ENCODE results near the gene SBF2. TPM values are rescaled to one million over a fixed set of nuclear protein-coding genes. Genes with fewer than 3 reads are reported as not detected.

The SBF2 gene
- total and polyA plus RNA-seq, 4 experiments from 2014 or later = 0.50 to 15.4 (median 10.2) TPM

GRCh38 chr11:9771071-9771511, 522.9 kb downstream of the SBF2 start:
- no peak overlapping the region for H3K4me3 ChIP-seq (ENCODE audit: low read length in 2 of 2)
- no peaks in the 10 kb centered on the region for H3K36me3 ChIP-seq (ENCODE audit: insufficient read depth, low read length)
- CTCF ChIA-PET (ENCODE audit: partially characterized antibody) = no interaction called here
- H3K27ac ChIP-seq (ENCODE audit: low read depth, low read length) = no peak overlapping the region
- H3K36me3 Mint-ChIP-seq = peaks cover 0 to 4% of the 10 kb centered on the region in 2 donors
- H3K4me1 Mint-ChIP-seq = no peaks in the 10 kb centered on the region
- no peaks in the 10 kb centered on the region for H3K4me1 ChIP-seq (ENCODE audit: insufficient read depth, low read length)
- no peak overlapping the region for H3K27ac Mint-ChIP-seq
- no peaks in the 10 kb centered on the region for H3K9me3 ChIP-seq (ENCODE audit: control insufficient read depth in 1 of 2, low read length in 2 of 2)
- no peak overlapping the region for H3K4me3 Mint-ChIP-seq
- DNase-seq = no peak
- POLR2A ChIA-PET (ENCODE audit: partially characterized antibody) = no interaction called here
- no peaks in the 10 kb centered on the region for H3K9me3 Mint-ChIP-seq
- no peaks in the 10 kb centered on the region for H3K27me3 Mint-ChIP-seq
- intact Hi-C loops (cut with micrococcal nuclease) = no loop called here
- H3K27me3 ChIP-seq (ENCODE audit: insufficient read depth, low read length) = no peaks in the 10 kb centered on the region

DNA sequence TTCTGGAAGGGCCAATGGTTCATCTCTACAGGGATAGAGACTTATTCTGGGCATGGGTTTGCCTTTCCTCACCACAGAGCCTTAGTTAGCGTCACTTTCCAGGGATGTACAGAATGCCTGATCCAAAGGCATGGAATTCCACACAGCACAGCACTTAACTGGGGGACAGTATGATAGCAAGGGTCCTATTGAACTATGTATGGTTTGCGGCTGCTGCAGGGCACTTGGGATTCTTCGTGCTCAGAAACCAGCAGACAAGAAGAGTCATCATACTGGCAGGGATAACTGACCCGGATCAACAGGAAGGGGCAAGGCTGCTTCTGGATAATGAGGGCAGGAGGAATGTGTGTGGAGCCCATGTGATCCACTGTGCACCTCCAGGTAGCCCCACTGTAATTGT, 524.4 kb downstream of the SBF2 start:
- CTCF ChIA-PET (ENCODE audit: partially characterized antibody) = no interaction called here
- no peak overlapping the region for H3K27ac ChIP-seq (ENCODE audit: low read depth, low read length)
- no peaks in the 10 kb centered on the region for H3K27me3 Mint-ChIP-seq
- H3K4me3 ChIP-seq (ENCODE audit: low read length in 2 of 2) = no peak overlapping the region
- no peaks in the 10 kb centered on the region for H3K36me3 ChIP-seq (ENCODE audit: insufficient read depth, low read length)
- intact Hi-C loops (cut with micrococcal nuclease) = no loop called here
- H3K9me3 Mint-ChIP-seq = no peaks in the 10 kb centered on the region
- DNase-seq = no peak
- no peak overlapping the region for H3K4me3 Mint-ChIP-seq
- H3K4me1 Mint-ChIP-seq = no peaks in the 10 kb centered on the region
- no peaks in the 10 kb centered on the region for H3K27me3 ChIP-seq (ENCODE audit: insufficient read depth, low read length)
- no peak overlapping the region for H3K27ac Mint-ChIP-seq
- H3K36me3 Mint-ChIP-seq = peaks cover 0 to 4% of the 10 kb centered on the region in 2 donors
- H3K9me3 ChIP-seq (ENCODE audit: control insufficient read depth in 1 of 2, low read length in 2 of 2) = no peaks in the 10 kb centered on the region
- H3K4me1 ChIP-seq (ENCODE audit: insufficient read depth, low read length) = no peaks in the 10 kb centered on the region
- POLR2A ChIA-PET (ENCODE audit: partially characterized antibody) = no interaction called here

GRCh38 chr11:9765320-9766101, 528.5 kb downstream of the SBF2 start:
- POLR2A ChIA-PET (ENCODE audit: partially characterized antibody) = no interaction called here

DNA sequence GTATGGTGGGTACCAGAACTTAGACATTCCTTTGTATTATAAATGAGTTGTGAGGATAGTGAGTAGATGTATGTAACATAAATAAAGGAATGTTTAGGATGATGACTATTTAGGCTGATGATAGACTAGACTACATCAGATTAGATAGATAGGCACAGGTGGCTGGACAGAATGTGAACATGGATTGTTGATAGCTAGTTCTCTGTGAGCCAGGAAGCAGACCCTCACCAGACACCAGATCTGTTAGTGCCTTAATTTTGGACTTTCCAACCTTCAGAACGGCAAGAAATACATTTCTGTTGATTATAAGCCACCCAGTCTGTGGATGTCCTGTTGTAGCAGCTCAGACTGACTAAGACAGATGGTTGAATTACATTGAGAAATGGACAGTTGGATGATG, 530.7 kb downstream of the SBF2 start:
- H3K4me1 ChIP-seq (ENCODE audit: insufficient read depth, low read length) = peaks cover 13% of the 10 kb centered on the region
- no peaks in the 10 kb centered on the region for H3K27me3 ChIP-seq (ENCODE audit: insufficient read depth, low read length)
- no peaks in the 10 kb centered on the region for H3K9me3 ChIP-seq (ENCODE audit: control insufficient read depth in 1 of 2, low read length in 2 of 2)
- Mint-ChIP-seq H3K27me3 (no peaks in the 10 kb centered on the region), H3K4me3 (no peak overlapping the region), H3K4me1 (peaks cover 7 to 15% (median 10%) of the 10 kb centered on the region in 4 donors), H3K27ac (no peak overlapping the region), H3K9me3 (no peaks in the 10 kb centered on the region), H3K36me3 (peaks cover 0 to 2% of the 10 kb centered on the region in 2 donors)
- no peak overlapping the region for H3K27ac ChIP-seq (ENCODE audit: low read depth, low read length)
- intact Hi-C loops (cut with micrococcal nuclease) = no loop called here
- ChIA-PET POLR2A (ENCODE audit: partially characterized antibody) (no interaction called here), CTCF (ENCODE audit: partially characterized antibody) (no interaction called here)
- no peak overlapping the region for H3K4me3 ChIP-seq (ENCODE audit: low read length in 2 of 2)
- DNase-seq = no peak
- H3K36me3 ChIP-seq (ENCODE audit: insufficient read depth, low read length) = no peaks in the 10 kb centered on the region

More at GRCh38 chr11:9765320-9766101, 528.5 kb downstream of the SBF2 start:
- H3K27ac ChIP-seq (ENCODE audit: low read depth, low read length) = no peak overlapping the region
- Mint-ChIP-seq H3K27me3 (no peaks in the 10 kb centered on the region), H3K27ac (peak overlapping the region in 1 of 7 donors; percentile 28), H3K4me1 (no peaks in the 10 kb centered on the region), H3K4me3 (no peak overlapping the region), H3K9me3 (no peaks in the 10 kb centered on the region), H3K36me3 (peaks cover 0 to 4% of the 10 kb centered on the region in 2 donors)
- no peaks in the 10 kb centered on the region for H3K4me1 ChIP-seq (ENCODE audit: insufficient read depth, low read length)
- H3K4me3 ChIP-seq (ENCODE audit: low read length in 2 of 2) = no peak overlapping the region
- H3K36me3 ChIP-seq (ENCODE audit: insufficient read depth, low read length) = no peaks in the 10 kb centered on the region
- CTCF ChIA-PET (ENCODE audit: partially characterized antibody) = no interaction called here
- H3K27me3 ChIP-seq (ENCODE audit: insufficient read depth, low read length) = no peaks in the 10 kb centered on the region
- DNase-seq = no peak
- no peaks in the 10 kb centered on the region for H3K9me3 ChIP-seq (ENCODE audit: control insufficient read depth in 1 of 2, low read length in 2 of 2)
- intact Hi-C loops (cut with micrococcal nuclease) = no loop called here

DNA sequence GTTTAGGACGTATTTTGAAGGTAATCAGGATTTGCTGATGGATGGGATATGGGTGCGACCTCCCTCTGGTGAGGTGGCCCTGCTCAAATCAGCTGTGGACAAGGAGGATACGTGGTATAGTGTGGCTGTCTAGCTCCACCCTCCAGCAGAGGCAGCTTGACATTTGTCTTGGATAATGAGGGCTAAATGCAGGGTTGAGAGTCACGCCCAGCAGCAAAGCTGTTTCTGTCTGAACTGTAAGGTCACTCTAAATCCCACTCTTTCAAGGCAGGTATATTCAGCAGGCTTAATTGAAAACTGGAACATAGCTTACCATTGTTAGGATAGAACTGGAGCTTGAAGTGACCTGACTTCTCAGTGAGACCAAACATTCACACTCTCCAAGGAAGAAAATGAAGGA, 531.5 kb downstream of the SBF2 start:
- H3K4me3 ChIP-seq (ENCODE audit: low read length in 2 of 2) = no peak overlapping the region
- CTCF ChIA-PET (ENCODE audit: partially characterized antibody) = interaction anchor here (0.5 to 1.1 kb wide), 3 partner anchors 210 to 564 kb away, joined by 3 read pairs; no protein-coding TSS in a partner anchor
- DNase-seq = no peak
- H3K36me3 ChIP-seq (ENCODE audit: insufficient read depth, low read length) = no peaks in the 10 kb centered on the region
- no peaks in the 10 kb centered on the region for H3K9me3 ChIP-seq (ENCODE audit: control insufficient read depth in 1 of 2, low read length in 2 of 2)
- no peaks in the 10 kb centered on the region for H3K27me3 ChIP-seq (ENCODE audit: insufficient read depth, low read length)
- POLR2A ChIA-PET (ENCODE audit: partially characterized antibody) = no interaction called here
- H3K9me3 Mint-ChIP-seq = no peaks in the 10 kb centered on the region
- intact Hi-C loops (cut with micrococcal nuclease) = no loop called here
- no peak overlapping the region for H3K27ac Mint-ChIP-seq
- no peak overlapping the region for H3K27ac ChIP-seq (ENCODE audit: low read depth, low read length)
- H3K27me3 Mint-ChIP-seq = no peaks in the 10 kb centered on the region
- peaks cover 0 to 5% of the 10 kb centered on the region in 2 donors for H3K36me3 Mint-ChIP-seq
- H3K4me1 Mint-ChIP-seq = peaks cover 10 to 20% (median 12%) of the 10 kb centered on the region in 4 donors
- H3K4me3 Mint-ChIP-seq = no peak overlapping the region
- H3K4me1 ChIP-seq (ENCODE audit: insufficient read depth, low read length) = peaks cover 16% of the 10 kb centered on the region

GRCh38 chr11:9761441-9761945, 532.5 kb downstream of the SBF2 start:
- peak overlapping the region in 1 of 8 donors; percentile 50 for H3K4me3 Mint-ChIP-seq
- no peak for DNase-seq
- peaks cover 0 to 5% of the 10 kb centered on the region in 2 donors for H3K36me3 Mint-ChIP-seq
- no peak overlapping the region for H3K4me3 ChIP-seq (ENCODE audit: low read length in 2 of 2)
- H3K27me3 ChIP-seq (ENCODE audit: insufficient read depth, low read length) = no peaks in the 10 kb centered on the region
- H3K4me1 Mint-ChIP-seq = peaks cover 10 to 25% (median 14%) of the 10 kb centered on the region in 4 donors
- no peaks in the 10 kb centered on the region for H3K9me3 Mint-ChIP-seq
- CTCF ChIA-PET (ENCODE audit: partially characterized antibody) = interaction anchor here (4.4 kb wide), 1 partner anchor 548 kb away, joined by 38 read pairs; no protein-coding TSS in a partner anchor
- H3K27me3 Mint-ChIP-seq = no peaks in the 10 kb centered on the region
- no peaks in the 10 kb centered on the region for H3K9me3 ChIP-seq (ENCODE audit: control insufficient read depth in 1 of 2, low read length in 2 of 2)
- H3K36me3 ChIP-seq (ENCODE audit: insufficient read depth, low read length) = no peaks in the 10 kb centered on the region
- H3K27ac Mint-ChIP-seq = peak overlapping the region in 2 of 7 donors; percentile 31 to 35
- H3K4me1 ChIP-seq (ENCODE audit: insufficient read depth, low read length) = peaks cover 16% of the 10 kb centered on the region
- POLR2A ChIA-PET (ENCODE audit: partially characterized antibody) = no interaction called here
- no peak overlapping the region for H3K27ac ChIP-seq (ENCODE audit: low read depth, low read length)
- intact Hi-C loops (cut with micrococcal nuclease) = no loop called here

GRCh38 chr11:9760193-9760575, 533.8 kb downstream of the SBF2 start:
- Mint-ChIP-seq H3K36me3 (peaks cover 0 to 5% of the 10 kb centered on the region in 2 donors), H3K27ac (peak overlapping the region in 1 of 7 donors; percentile 95), H3K27me3 (no peaks in the 10 kb centered on the region), H3K4me1 (peaks cover 10 to 25% (median 17%) of the 10 kb centered on the region in 4 donors), H3K4me3 (no peak overlapping the region), H3K9me3 (no peaks in the 10 kb centered on the region)
- intact Hi-C loops (cut with micrococcal nuclease) = no loop called here
- ChIA-PET POLR2A (ENCODE audit: partially characterized antibody) (interaction anchor here (0.8 to 1.6 kb wide), 3 partner anchors 187 to 538 kb away, joined by 3 to 6 read pairs (median 3); partner anchors contain the start of gene WEE1), CTCF (ENCODE audit: partially characterized antibody) (interaction anchor here (0.7 to 4.4 kb wide), 9 partner anchors 11 to 606 kb away, joined by 3 to 38 read pairs (median 4); no protein-coding TSS in a partner anchor)
- Histone ChIP-seq H3K9me3 (ENCODE audit: control insufficient read depth in 1 of 2, low read length in 2 of 2) (no peaks in the 10 kb centered on the region), H3K36me3 (ENCODE audit: insufficient read depth, low read length) (no peaks in the 10 kb centered on the region), H3K27ac (ENCODE audit: low read depth, low read length) (no peak overlapping the region), H3K27me3 (ENCODE audit: insufficient read depth, low read length) (no peaks in the 10 kb centered on the region), H3K4me3 (ENCODE audit: low read length in 2 of 2) (no peak overlapping the region), H3K4me1 (ENCODE audit: insufficient read depth, low read length) (peaks cover 16% of the 10 kb centered on the region)
- DNase-seq = no peak
